Activated CD4-positive, alpha-beta memory T cell treated with anti-CD3 and anti-CD28 coated beads for 36 hours (primary cell): ENCODE measurements around the gene SBNO2. TPM values are rescaled to one million over a fixed set of nuclear protein-coding genes. Genes with fewer than 3 reads are reported as not detected.
A peak's percentile ranks its signal among the peaks of the same experiment; 100 is the strongest.
"Not testable (repeated sequence)": the region's sequence is repeated elsewhere in the genome, so short reads cannot be mapped to it uniquely, and the experiment has no call there.

Source experiments
- CTCF ChIA-PET: fragments of 350-600 bp; sonication (Branson Sonifier 250); formaldehyde crosslinking; loops from one replicate; lab custom pipeline; 2021; ENCODE audit warnings: antibody characterized with exemption, inconsistent platforms; lab: Charles Lee
- POLR2A ChIA-PET: fragments of 350-600 bp; sonication (Branson Sonifier 250); formaldehyde crosslinking; loops from one replicate; lab custom pipeline; 2021; ENCODE audit warnings: antibody characterized with exemption; lab: Charles Lee
- DNase-seq: peaks from one replicate; pipeline ENCODE4 v3.0.0-alpha.2; 2020
- H3K27ac Mint-ChIP-seq: one replicate; pipeline ENCODE4 v1.8.0; 2021; ENCODE audit warnings: mixed read lengths
- H3K27me3 Mint-ChIP-seq: one replicate; pipeline ENCODE4 v1.8.0; 2021; ENCODE audit warnings: mixed read lengths
- H3K36me3 Mint-ChIP-seq: one replicate; pipeline ENCODE4 v1.8.0; 2021; ENCODE audit warnings: mixed read lengths
- H3K4me1 Mint-ChIP-seq: one replicate; pipeline ENCODE4 v1.8.0; 2021; ENCODE audit warnings: low read depth, mixed read lengths
- H3K4me3 Mint-ChIP-seq: one replicate; pipeline ENCODE4 v1.8.0; 2021; ENCODE audit warnings: mild to moderate bottlenecking, mixed read lengths
- H3K9me3 Mint-ChIP-seq: one replicate; pipeline ENCODE4 v1.8.0; 2021; ENCODE audit warnings: mixed read lengths
- intact Hi-C: fragments of 100-400 bp; cut with micrococcal nuclease; formaldehyde crosslinking; loops from one replicate; pipeline ENCODE4 v1.15.1; 2023
- total RNA-seq, 2 experiments: library from RNA; stranded (reverse); gene quantifications; one replicate each; pipeline ENCODE4 v1.2.3, GENCODE V29; 2021

Gene SBNO2
- total RNA-seq, 2 experiments from 2014 or later, result 96.9 to 110 TPM

- Mint-ChIP-seq H3K9me3 (no peaks in the 10 kb centered on the region), H3K4me3 (peak overlapping the region; percentile 94), H3K27ac (peak overlapping the region; percentile 96), H3K4me1 (peaks cover 38% of the 10 kb centered on the region), H3K27me3 (no peaks in the 10 kb centered on the region), H3K36me3 (peaks cover 9% of the 10 kb centered on the region)
- POLR2A ChIA-PET, result interaction anchor here (0.5 to 1.1 kb wide), 7 partner anchors 10 to 136 kb away, joined by 3 to 5 read pairs (median 3); partner anchors contain the start of genes ARHGAP45 and CIRBP
- CTCF ChIA-PET, result interaction anchor here (0.8 to 1.5 kb wide), 7 partner anchors 20 to 270 kb away, joined by 3 to 9 read pairs (median 4); no protein-coding TSS in a partner anchor
- intact Hi-C loops, result loop anchor here (2.0 to 5.0 kb wide), 3 partner anchors 31 to 107 kb away; partner anchors contain the start of genes ATP5F1D and GPX4
- DNase-seq, result peak; percentile 92
Measured at GRCh38 chr19:1133471-1133929, 40.6 kb downstream of the SBNO2 start.

DNA sequence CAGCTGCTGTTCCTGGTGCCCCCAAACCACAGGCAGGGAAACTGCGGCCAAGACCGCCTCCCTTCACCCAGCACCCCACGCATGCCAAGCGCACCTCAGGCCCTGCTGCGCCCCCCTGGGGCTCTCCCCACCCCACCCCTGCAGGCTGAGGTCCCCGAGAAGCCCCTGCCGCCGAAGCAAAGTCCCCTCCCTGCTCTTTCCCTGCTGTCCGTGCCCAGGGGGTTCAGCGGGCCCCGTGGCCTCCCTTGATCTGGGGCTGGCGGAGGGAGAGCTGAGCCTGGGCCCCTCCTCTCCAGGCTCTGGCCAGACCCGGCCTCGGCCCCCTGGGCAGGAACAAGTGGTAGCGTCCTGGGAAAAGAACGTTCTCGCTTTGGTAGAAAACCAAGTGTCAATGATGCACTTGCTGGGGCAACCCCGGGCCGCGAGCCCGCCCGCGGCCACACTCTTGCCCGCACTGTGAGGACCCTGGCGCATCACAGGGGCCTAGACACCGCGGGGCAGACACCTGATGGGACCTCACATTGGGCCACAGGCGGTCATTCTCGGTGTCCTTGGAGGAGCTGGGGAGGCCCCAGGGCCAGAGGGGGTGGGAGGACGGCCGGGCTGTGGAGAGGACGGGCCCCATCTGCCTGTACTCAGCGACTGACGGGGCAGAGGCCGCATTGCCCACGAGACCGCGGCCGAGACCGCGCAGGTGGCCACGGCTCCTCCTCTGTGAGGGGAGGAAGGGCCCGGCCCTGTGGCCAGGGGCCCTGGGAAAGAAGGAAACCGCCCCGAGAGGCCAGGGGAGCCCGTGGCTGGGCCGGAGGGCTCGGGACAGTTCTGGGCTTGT is 41.3 kb downstream of the SBNO2 start:
- H3K4me1 Mint-ChIP-seq, result peaks cover 40% of the 10 kb centered on the region
- H3K36me3 Mint-ChIP-seq, result peaks cover 12% of the 10 kb centered on the region
- peak overlapping the region; percentile 96 for H3K27ac Mint-ChIP-seq
- no peaks in the 10 kb centered on the region for H3K9me3 Mint-ChIP-seq
- no peaks in the 10 kb centered on the region for H3K27me3 Mint-ChIP-seq
- DNase-seq, result peak; percentile 66
- H3K4me3 Mint-ChIP-seq, result peak overlapping the region; percentile 94
- intact Hi-C loops, result loop anchor here (1.0 to 5.0 kb wide), 6 partner anchors 30 to 111 kb away; partner anchors contain the start of genes ATP5F1D, GPX4, RNU6-2 and SBNO2
- ChIA-PET CTCF (interaction anchor here (0.5 to 1.5 kb wide), 8 partner anchors 22 to 269 kb away, joined by 3 to 6 read pairs (median 3); no protein-coding TSS in a partner anchor), POLR2A (interaction anchor here (0.8 to 2.9 kb wide), 5 partner anchors 20 to 105 kb away, joined by 3 to 23 read pairs (median 5); partner anchors contain the start of gene GPX4)

DNA sequence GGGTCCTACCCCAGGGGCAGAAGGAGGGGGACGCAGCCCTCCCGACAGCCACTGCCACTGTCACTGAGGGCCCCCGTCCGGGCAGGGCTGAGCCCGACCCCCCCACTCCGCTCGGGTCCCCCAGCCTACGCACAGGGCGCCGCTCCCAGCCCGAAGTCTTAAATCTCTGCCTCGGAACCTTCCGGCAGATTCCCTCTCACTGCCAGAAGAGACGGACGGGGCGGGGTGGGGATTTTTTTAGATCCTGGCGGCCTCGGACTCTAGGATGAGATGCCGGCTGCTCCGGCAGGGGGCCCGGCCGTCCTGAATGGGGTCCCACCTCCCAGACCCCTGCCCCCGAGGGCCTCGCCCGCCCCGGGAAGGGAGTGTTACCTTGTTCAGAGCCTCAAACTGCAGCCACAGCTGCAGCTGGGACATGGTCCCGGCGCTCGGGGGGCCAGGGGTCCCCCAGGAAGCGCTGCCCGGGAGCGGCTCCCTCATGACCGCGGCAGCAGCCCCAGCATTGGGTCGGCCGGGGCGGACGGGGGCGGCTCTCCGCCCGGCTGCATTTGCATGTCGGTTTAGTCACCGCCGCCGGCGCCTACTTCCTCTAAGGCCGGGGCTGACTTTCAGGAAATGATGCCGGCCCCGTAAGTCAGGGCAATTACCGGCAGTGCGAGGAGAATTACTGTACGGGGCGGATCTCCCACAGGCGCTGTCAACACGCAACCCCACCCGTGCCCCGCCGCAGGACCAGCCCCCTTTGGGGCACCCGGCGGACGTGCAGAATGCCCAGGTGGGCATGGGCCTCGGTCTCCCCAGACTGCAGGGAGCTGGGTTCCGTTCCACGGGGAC is 42.1 kb downstream of the SBNO2 start:
- intact Hi-C loops, result loop anchor here (1.0 to 5.0 kb wide), 6 partner anchors 29 to 111 kb away; partner anchors contain the start of genes ATP5F1D, GPX4, RNU6-2 and SBNO2
- peaks cover 16% of the 10 kb centered on the region for H3K36me3 Mint-ChIP-seq
- peaks cover 44% of the 10 kb centered on the region for H3K4me1 Mint-ChIP-seq
- no peaks in the 10 kb centered on the region for H3K27me3 Mint-ChIP-seq
- POLR2A ChIA-PET, result interaction anchor here (1.2 to 2.9 kb wide), 4 partner anchors 19 to 66 kb away, joined by 4 to 23 read pairs (median 6); partner anchors contain the start of gene GPX4
- no peaks in the 10 kb centered on the region for H3K9me3 Mint-ChIP-seq
- H3K4me3 Mint-ChIP-seq, result peak overlapping the region; percentile 94
- peak; percentile 96 for DNase-seq
- peak overlapping the region; percentile 96 for H3K27ac Mint-ChIP-seq
- CTCF ChIA-PET, result interaction anchor here (0.5 to 2.3 kb wide), 9 partner anchors 11 to 151 kb away, joined by 3 to 14 read pairs (median 3); no protein-coding TSS in a partner anchor

DNA sequence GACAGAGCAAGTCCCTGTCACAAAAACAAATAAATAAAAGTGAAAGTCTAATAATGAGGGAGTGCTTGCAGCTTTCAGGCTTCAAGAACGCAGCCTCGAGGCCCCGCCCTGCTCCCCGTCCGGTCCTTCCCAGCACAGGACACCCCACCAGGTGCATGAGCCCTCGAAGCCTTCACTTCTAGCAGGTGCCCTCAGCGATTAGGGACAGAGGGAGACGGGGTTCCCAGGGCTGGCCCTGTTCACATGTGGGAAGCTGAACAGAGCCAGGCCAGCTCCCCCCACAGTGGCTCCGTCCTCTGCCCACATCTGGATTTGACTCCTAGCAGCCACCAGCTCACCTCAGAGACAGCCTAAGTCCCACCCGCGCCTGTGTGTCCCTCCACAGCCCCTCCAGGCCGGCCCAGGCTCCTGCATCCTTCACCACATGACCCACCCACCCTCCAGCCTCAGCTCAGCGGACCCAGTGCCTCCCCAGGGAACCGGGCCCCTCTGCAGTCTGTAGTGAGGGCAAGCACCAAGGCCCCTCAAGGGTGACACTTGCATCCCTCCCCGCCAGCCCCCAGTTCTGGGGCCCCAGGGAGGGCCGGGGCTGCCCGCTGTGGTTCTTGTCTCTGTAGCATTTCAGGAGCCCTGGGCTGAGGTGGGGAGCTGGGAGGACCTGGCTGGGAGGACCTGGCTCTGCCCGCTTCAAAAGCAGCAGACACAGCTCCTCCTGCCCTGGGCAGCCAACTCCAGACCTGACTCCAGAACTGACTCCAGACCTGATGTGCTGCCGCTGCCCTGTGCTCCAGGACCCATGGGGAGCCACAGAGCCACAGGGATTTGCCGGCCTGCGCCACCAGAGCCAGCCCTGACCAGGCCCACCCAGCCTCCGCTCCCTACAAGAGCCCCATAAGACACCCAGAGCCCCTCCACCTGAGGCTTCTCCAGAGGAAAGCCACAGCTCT is 43.0 kb downstream of the SBNO2 start:
- intact Hi-C loops, result loop anchor here (5.0 kb wide), 1 partner anchor 61 kb away; no protein-coding TSS in a partner anchor
- ChIA-PET POLR2A (interaction anchor here (0.6 to 2.9 kb wide), 12 partner anchors 18 to 110 kb away, joined by 3 to 23 read pairs (median 4); partner anchors contain the start of genes ARHGAP45, GPX4 and RNU6-2), CTCF (interaction anchor here (0.7 to 2.3 kb wide), 8 partner anchors 10 to 135 kb away, joined by 3 to 14 read pairs (median 4); partner anchors contain the start of gene ATP5F1D)
- peak; percentile 72 for DNase-seq
- Mint-ChIP-seq H3K36me3 (peaks cover 18% of the 10 kb centered on the region), H3K27me3 (no peaks in the 10 kb centered on the region), H3K4me3 (peak overlapping the region; percentile 94), H3K9me3 (no peaks in the 10 kb centered on the region), H3K4me1 (peaks cover 43% of the 10 kb centered on the region), H3K27ac (peak overlapping the region; percentile 96)

GRCh38 chr19:1129535-1129934 is 44.5 kb downstream of the SBNO2 start:
- peak overlapping the region; percentile 20 for H3K4me3 Mint-ChIP-seq
- H3K36me3 Mint-ChIP-seq, result peaks cover 24% of the 10 kb centered on the region
- intact Hi-C loops, result no loop called here
- POLR2A ChIA-PET, result interaction anchor here (1.2 kb wide), 1 partner anchor 46 kb away, joined by 3 read pairs; no protein-coding TSS in a partner anchor
- H3K4me1 Mint-ChIP-seq, result peaks cover 39% of the 10 kb centered on the region
- no peak for DNase-seq
- CTCF ChIA-PET, result interaction anchor here (0.7 to 2.3 kb wide), 5 partner anchors 16 to 144 kb away, joined by 3 to 14 read pairs (median 4); no protein-coding TSS in a partner anchor
- H3K27ac Mint-ChIP-seq, result no peak overlapping the region
- no peaks in the 10 kb centered on the region for H3K9me3 Mint-ChIP-seq
- no peaks in the 10 kb centered on the region for H3K27me3 Mint-ChIP-seq

- POLR2A ChIA-PET, result interaction anchor here (1.2 kb wide), 1 partner anchor 46 kb away, joined by 3 read pairs; no protein-coding TSS in a partner anchor
- H3K27me3 Mint-ChIP-seq, result not testable (repeated sequence)
- H3K27ac Mint-ChIP-seq, result peak overlapping the region; percentile 33
Measured at GRCh38 chr19:1129084-1129483, 45.0 kb downstream of the SBNO2 start.

GRCh38 chr19:1128106-1128505 is 46.0 kb downstream of the SBNO2 start:
- DNase-seq, result no peak
- Mint-ChIP-seq H3K36me3 (peaks cover 22% of the 10 kb centered on the region), H3K9me3 (no peaks in the 10 kb centered on the region), H3K4me3 (no peak overlapping the region), H3K4me1 (peaks cover 27% of the 10 kb centered on the region), H3K27ac (no peak overlapping the region), H3K27me3 (no peaks in the 10 kb centered on the region)
- intact Hi-C loops, result no loop called here
- ChIA-PET POLR2A (interaction anchor here (0.7 kb wide), 1 partner anchor 86 kb away, joined by 3 read pairs; no protein-coding TSS in a partner anchor), CTCF (interaction anchor here (1.1 to 1.8 kb wide), 3 partner anchors 15 to 116 kb away, joined by 3 to 4 read pairs (median 3); no protein-coding TSS in a partner anchor)

More at GRCh38 chr19:1129084-1129483, 45.0 kb downstream of the SBNO2 start:
- intact Hi-C loops, H3K9me3 Mint-ChIP-seq, H3K4me3 Mint-ChIP-seq, DNase-seq: not testable (repeated sequence)
- H3K4me1 Mint-ChIP-seq, result peaks cover 35% of the 10 kb centered on the region
- CTCF ChIA-PET, result interaction anchor here (0.7 to 1.8 kb wide), 5 partner anchors 16 to 145 kb away, joined by 3 to 4 read pairs (median 3); no protein-coding TSS in a partner anchor
- H3K36me3 Mint-ChIP-seq, result peaks cover 24% of the 10 kb centered on the region

GRCh38 chr19:1126984-1127760 is 46.9 kb downstream of the SBNO2 start:
- no peaks in the 10 kb centered on the region for H3K9me3 Mint-ChIP-seq
- no peaks in the 10 kb centered on the region for H3K27me3 Mint-ChIP-seq
- no peak for DNase-seq
- CTCF ChIA-PET, result no interaction called here
- H3K4me1 Mint-ChIP-seq, result peaks cover 27% of the 10 kb centered on the region
- H3K4me3 Mint-ChIP-seq, result no peak overlapping the region
- peak overlapping the region; percentile 51 for H3K27ac Mint-ChIP-seq
- intact Hi-C loops, result no loop called here
- POLR2A ChIA-PET, result interaction anchor here (0.7 kb wide), 1 partner anchor 23 kb away, joined by 3 read pairs; the partner anchor contains the start of gene GPX4
- H3K36me3 Mint-ChIP-seq, result peaks cover 26% of the 10 kb centered on the region

DNA sequence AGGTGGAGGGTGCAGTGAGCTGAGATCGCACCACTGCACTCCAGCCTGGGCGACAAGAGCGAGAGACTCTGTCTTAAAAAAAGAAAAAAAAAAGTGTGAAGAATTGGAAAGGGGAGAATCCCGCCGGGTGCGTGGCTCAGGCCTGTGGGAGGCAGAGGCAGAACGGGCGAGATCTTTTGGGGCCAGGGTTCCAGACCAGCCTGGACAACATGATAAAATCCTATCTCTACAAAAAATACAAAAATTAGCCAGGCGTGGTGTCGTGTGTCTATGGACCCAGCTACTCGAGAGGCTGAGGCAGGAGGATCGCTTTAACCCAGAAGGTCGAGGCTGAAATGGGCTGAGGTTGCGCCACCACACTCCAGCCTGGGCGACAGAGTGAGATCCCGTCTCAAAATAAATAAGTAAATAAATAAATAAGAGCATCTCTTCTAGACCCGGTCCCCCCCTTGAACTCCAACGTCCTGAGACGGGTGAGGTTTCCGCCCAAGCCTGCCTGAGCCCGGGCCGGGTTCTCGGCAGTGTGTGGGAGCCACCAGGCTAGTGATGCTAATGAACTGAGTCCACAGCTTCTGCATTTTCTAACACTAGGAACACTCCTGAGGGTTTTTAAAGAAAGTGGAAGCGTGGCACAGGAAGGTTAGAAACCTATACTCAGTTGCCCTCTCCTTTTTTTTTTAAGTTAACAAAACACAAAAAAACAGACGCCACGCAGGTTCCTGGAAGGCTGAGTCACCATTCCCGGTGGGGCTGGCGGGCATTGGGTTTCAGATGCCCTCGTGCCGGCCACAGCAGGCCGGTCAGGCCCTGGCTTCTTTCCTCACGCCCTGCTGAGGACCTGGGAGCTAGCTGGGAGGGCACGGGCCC is 48.2 kb downstream of the SBNO2 start:
- peak overlapping the region; percentile 45 for H3K27ac Mint-ChIP-seq

More for the DNA sequence above, 48.2 kb downstream of the SBNO2 start:
- DNase-seq, result no peak
- Mint-ChIP-seq H3K27me3 (no peaks in the 10 kb centered on the region), H3K36me3 (peaks cover 35% of the 10 kb centered on the region), H3K4me3 (no peak overlapping the region), H3K4me1 (peaks cover 27% of the 10 kb centered on the region), H3K9me3 (no peaks in the 10 kb centered on the region)
- ChIA-PET POLR2A (interaction anchor here (0.7 to 1.0 kb wide), 2 partner anchors 21 to 39 kb away, joined by 3 read pairs; partner anchors contain the start of gene GPX4), CTCF (interaction anchor here (0.7 kb wide), 1 partner anchor 12 kb away, joined by 3 read pairs; no protein-coding TSS in a partner anchor)
- intact Hi-C loops, result no loop called here
